Measurements from ENCODE around the gene USP35. TPM values are rescaled to one million over a fixed set of nuclear protein-coding genes. Genes with fewer than 3 reads are reported as not detected.

Gene USP35
- total RNA-seq, 4 donors from 2014 or later, result 13.5 to 18.1 (median 14.3) TPM

GRCh38 chr11:78197816-78198215 is 9.1 kb downstream of the USP35 start:
- WGBS, 2 donors, result 80 to 96% methylated on average over 1 to 5 of the region's 8 CpGs
- intact Hi-C loops (cut with DNase I), result no loop called here

GRCh38 chr11:78199015-78199652 is 10.4 kb downstream of the USP35 start:
- intact Hi-C loops (cut with DNase I), result no loop called here
- Histone ChIP-seq H3K36me3 (peaks cover 3 to 12% of the 10 kb centered on the region in 2 donors), H3K9me3 (no peaks in the 10 kb centered on the region), H3K27ac (no peak overlapping the region), H3K4me1 (no peaks in the 10 kb centered on the region), H3K4me3 (replicated peaks in 1 of 3) (no peak overlapping the region), H3K27me3 (no peaks in the 10 kb centered on the region)
- DNase-seq, result no peak
- TF ChIP-seq CTCF (IDR thresholded peaks at IDR 0.05) (no peak), POLR2A (IDR thresholded peaks at IDR 0.05) (no peak)
- 88 to 92% methylated on average over 5 to 6 of the region's 6 CpGs for WGBS, 2 donors

More at GRCh38 chr11:78197816-78198215, 9.1 kb downstream of the USP35 start:
- peaks cover 3 to 12% of the 10 kb centered on the region in 2 donors for H3K36me3 ChIP-seq
- no peak overlapping the region for H3K4me3 ChIP-seq (replicated peaks in 1 of 3)
- H3K9me3 ChIP-seq, result no peaks in the 10 kb centered on the region
- DNase-seq, result no peak
- no peak overlapping the region for H3K27ac ChIP-seq
- H3K27me3 ChIP-seq, result no peaks in the 10 kb centered on the region
- no peaks in the 10 kb centered on the region for H3K4me1 ChIP-seq
- no peak for TF ChIP-seq POLR2A (IDR thresholded peaks at IDR 0.05)
- no peak for TF ChIP-seq CTCF (IDR thresholded peaks at IDR 0.05)

GRCh38 chr11:78199653-78200015 is 10.9 kb downstream of the USP35 start:
- TF ChIP-seq CTCF (IDR thresholded peaks at IDR 0.05), result no peak
- no peak for TF ChIP-seq POLR2A (IDR thresholded peaks at IDR 0.05)
- 100% methylated on average over 5 of the region's 5 CpGs for WGBS, 2 donors
- intact Hi-C loops (cut with DNase I), result no loop called here

GRCh38 chr11:78200061-78200460 is 11.3 kb downstream of the USP35 start:
- H3K27me3 ChIP-seq, result no peaks in the 10 kb centered on the region
- H3K36me3 ChIP-seq, result peaks cover 3 to 12% of the 10 kb centered on the region in 2 donors
- intact Hi-C loops (cut with DNase I), result no loop called here
- H3K9me3 ChIP-seq, result no peaks in the 10 kb centered on the region
- TF ChIP-seq CTCF (IDR thresholded peaks at IDR 0.05) (no peak), POLR2A (IDR thresholded peaks at IDR 0.05) (no peak)
- H3K4me3 ChIP-seq (replicated peaks in 1 of 3), result no peak overlapping the region
- H3K4me1 ChIP-seq, result no peaks in the 10 kb centered on the region
- WGBS, 2 donors, result 91% methylated on average over 4 of the region's 4 CpGs
- DNase-seq, result no peak
- no peak overlapping the region for H3K27ac ChIP-seq

More at GRCh38 chr11:78199653-78200015, 10.9 kb downstream of the USP35 start:
- Histone ChIP-seq H3K4me3 (replicated peaks in 1 of 3) (no peak overlapping the region), H3K36me3 (peaks cover 3 to 12% of the 10 kb centered on the region in 2 donors), H3K27me3 (no peaks in the 10 kb centered on the region), H3K4me1 (no peaks in the 10 kb centered on the region), H3K9me3 (no peaks in the 10 kb centered on the region), H3K27ac (no peak overlapping the region)
- DNase-seq, result no peak

GRCh38 chr11:78200553-78200952 is 11.8 kb downstream of the USP35 start:
- 95 to 98% methylated on average over 4 to 7 of the region's 13 CpGs for WGBS, 2 donors
- DNase-seq, result no peak
- Histone ChIP-seq H3K4me1 (no peaks in the 10 kb centered on the region), H3K4me3 (replicated peaks in 1 of 3) (no peak overlapping the region), H3K27me3 (no peaks in the 10 kb centered on the region), H3K27ac (no peak overlapping the region), H3K9me3 (no peaks in the 10 kb centered on the region), H3K36me3 (peaks cover 3 to 12% of the 10 kb centered on the region in 2 donors)
- intact Hi-C loops (cut with DNase I), result no loop called here
- TF ChIP-seq POLR2A (IDR thresholded peaks at IDR 0.05), result no peak
